ENCODE results near the gene MIGA2.
A peak's percentile ranks its signal among the peaks of the same experiment; 100 is the strongest.

Gene MIGA2

GRCh38 chr9:129074106-129074505 is 37.7 kb downstream of the MIGA2 start:
- DNase-seq (ENCODE audit: low spot score): no peak

DNA sequence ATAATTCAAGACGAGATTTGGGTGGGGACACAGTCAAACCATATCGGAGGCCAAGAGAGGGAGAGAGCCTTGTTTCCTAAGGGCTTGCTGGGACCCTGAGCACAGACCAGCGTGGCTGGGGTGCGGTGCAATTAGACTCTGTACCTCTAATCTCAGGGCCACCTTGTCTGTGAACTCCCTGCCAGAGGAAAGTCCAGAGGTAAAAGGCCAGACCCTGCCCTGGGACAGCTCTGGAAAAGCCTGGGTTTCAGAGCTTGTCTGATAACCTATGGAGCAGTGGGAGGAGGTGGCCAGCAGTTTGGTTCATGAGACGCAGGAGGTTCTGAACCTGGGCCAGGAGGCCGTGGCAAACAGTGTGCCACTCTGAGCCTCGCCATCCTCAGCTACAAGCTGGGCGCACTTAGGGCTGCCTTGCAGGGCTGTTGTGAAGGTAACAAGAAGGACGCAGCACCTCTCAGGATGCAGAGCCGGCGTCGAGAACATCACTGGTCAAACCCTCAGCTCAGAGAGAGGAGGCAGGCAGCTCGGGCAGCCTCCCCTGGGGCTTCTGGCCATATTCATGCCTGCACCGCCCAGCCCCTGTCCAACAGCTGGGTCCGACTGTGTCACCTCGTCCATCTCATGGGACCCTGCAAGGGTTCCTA is 39.7 kb downstream of the MIGA2 start:
- DNase-seq (ENCODE audit: low spot score): no peak

GRCh38 chr9:129076640-129077037 is 40.2 kb downstream of the MIGA2 start:
- DNase-seq (ENCODE audit: low spot score): no peak

GRCh38 chr9:129077236-129077635 is 40.8 kb downstream of the MIGA2 start:
- DNase-seq (ENCODE audit: low spot score): no peak

DNA sequence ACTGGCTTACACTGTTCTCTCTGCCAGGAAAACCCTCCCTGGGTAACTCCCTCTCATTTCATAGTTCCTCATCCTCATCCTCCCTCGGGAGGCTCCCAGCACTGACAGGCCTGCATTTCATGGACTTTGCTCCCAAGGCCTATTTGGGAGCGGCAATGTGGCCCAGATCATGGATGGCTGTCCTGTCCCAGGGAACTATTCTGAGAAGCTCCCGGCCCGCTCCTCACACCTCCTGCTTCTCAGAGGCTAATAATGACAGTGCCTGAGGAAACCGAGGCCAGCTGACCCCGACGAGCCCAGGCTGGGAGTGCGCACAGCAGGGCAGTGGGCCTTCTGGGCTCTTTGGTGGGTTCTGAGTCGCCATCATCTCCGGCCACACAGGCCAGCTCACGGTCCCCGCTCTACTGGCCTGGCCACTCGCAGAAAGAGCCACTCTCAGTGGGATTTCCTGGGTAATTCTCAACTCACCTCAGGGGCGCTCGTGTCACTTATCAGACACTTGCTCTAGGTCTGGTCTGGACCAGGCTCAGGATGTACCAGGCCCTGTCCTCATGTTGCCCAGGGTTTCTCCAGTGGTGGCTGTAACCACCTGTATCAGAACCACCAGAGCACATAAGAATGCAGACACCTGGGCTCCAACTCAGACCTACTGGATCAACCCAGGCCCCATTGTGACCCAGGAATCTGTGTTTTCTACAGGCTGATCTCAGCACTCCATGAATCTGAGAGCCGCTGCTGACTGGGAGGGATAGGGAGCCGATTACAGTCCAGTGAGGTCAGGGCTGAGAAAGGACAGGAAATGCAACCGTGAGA is 42.5 kb downstream of the MIGA2 start:
- DNase-seq (ENCODE audit: low spot score): no peak

GRCh38 chr9:129079829-129080228 is 43.4 kb downstream of the MIGA2 start:
- no peak for DNase-seq (ENCODE audit: low spot score)

DNA sequence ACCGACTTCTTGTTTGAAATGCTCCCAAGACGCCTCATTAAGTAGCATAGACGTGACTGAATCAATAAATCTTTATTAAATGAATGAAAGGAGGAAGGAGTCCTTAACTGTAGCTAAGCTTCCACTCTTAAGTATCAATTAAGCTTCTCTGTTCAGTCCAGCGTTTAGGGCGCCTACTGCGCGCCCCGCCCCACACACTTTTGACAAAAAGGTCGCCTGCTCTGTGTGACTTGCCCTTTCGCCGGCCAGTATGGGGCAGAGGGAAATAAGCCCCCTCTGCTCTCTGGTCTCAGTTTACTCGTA is 43.8 kb downstream of the MIGA2 start:
- no peak for DNase-seq (ENCODE audit: low spot score)

- peak; percentile 99 for DNase-seq (ENCODE audit: low spot score)
These were observed 44.4 kb downstream of the MIGA2 start, which contains the start of gene DOLPP1 for GRCh38 chr9:129080601-129081387. Gene DOLPP1 (plus strand): TSS chr9:129081111. CDS start chr9:129081132, 21 bp downstream.

GRCh38 chr9:129081388-129081904 is 45.0 kb downstream of the MIGA2 start:
- DNase-seq (ENCODE audit: low spot score): no peak

DNA sequence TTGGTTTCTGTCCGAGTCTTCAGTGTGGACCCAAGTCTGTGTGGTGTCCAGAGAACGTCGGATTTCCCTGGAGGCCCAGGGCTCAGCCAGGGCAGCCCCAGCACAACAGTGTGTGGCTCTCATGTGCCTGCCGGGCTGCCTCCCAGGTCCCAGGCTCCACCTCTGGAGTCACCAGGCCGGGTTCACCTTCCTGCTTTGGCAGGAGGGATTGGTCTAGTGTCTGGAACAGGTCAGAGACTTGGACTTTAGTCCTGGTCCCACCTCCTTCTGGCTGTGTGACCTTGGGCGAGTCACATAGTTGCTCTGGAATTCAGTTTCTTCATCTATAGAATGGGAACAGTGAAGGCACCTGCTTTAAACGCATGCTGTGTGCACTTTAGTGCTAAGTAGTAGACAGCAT is 47.7 kb downstream of the MIGA2 start:
- no peak for DNase-seq (ENCODE audit: low spot score)

DNA sequence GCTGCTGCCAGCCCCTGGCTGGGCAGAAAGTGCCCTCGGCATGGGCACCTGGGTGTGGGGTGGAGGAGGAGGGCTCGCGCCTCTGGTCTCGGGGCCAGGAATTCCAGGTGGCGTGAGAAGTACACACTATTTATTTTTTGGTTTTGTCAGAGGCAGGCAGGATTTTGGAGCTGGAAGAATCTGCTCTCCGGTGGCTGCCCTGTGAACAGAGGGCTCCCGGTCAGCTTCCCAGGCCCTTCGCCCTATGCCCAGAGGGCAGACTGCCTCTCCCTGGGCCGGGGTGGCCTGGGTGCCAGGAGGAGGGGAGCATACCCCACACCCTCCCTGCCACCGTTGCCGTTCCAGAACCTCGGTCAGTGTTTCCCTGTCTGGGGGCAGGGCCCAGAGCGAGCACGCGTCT is 52.8 kb downstream of the MIGA2 start:
- no peak for DNase-seq (ENCODE audit: low spot score)

- DNase-seq (ENCODE audit: low spot score): no peak
These were observed 57.4 kb downstream of the MIGA2 start for GRCh38 chr9:129093602-129094386.

- no peak for DNase-seq (ENCODE audit: low spot score)
These were observed 58.2 kb downstream of the MIGA2 start for GRCh38 chr9:129094387-129095169.

DNA sequence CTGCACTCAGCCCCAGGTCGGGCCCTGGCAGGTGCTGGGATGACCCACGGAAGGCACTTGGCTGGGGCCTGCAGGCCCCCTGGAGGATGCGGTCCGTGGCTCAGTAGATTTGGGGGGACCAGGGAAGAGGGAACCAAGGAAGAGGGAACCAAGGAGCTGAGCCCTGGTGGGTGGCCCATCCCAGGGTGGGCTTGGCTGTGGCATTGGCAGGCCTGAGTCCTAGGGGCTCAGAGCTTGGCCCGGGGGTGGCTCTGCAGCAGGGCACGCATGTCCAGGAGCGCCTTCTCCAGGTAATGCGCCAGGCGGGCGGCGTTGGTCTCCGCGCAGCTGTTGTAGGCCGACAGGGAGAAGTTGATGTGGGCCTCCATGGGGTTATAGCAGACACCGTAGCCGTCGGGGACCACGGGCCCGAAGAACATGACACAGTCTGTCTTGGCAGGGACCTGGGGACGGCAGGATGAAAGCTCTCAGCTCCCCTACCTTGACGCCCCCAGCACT is 58.8 kb downstream of the MIGA2 start:
- DNase-seq (ENCODE audit: low spot score): no peak

DNA sequence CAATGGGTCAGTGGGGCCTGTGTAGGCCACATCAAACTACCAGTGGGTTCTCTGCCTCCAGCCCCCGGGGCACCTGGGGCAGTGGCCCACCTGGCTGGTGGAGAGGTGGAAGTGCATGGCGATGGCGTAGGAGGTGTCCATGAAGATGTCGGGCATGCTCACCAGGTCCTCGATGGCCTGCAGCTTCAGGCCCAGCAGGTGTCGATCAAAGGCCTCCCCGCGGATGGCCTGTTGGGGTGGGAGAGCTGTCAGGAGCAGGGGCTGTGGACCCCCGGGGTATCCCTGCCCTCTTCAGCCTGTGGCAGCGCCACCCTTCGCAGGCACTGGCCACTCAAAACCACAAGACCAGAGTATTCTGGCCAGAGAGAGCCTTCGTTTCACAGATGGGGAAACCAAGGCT is 59.5 kb downstream of the MIGA2 start:
- no peak for DNase-seq (ENCODE audit: low spot score)

DNA sequence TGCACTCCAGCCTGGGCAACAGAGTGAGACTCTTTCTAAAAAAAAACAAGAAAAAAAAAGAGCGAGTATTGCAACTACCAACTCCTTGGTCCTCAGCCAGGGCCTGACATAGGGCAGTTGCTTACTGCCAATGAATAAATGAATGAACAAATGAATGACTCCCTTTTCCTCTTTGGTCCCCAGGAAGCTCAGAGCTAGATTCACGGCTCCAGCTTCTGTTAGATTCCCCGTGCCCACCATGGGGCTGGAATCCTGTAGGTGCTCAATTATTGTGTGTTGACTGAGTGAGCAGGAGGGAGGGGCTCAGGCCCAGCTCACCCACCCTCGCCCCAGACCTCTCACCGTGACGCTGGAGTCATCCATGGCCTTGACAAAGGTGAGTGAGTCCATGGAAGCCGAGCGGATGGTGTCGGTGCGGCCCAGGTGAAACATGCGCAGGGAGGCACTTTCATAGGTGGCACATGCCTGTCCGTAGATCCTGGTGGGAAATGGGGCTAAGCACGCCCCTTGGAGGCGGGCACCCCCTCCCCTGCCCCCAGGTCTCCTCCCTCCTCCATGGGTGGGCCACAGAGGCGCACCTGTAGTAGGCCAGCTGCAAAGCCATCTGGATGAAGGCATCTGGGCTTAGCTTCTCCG is 61.4 kb downstream of the MIGA2 start:
- DNase-seq (ENCODE audit: low spot score): no peak

GRCh38 chr9:129098328-129098727 is 61.9 kb downstream of the MIGA2 start:
- DNase-seq (ENCODE audit: low spot score): no peak

DNA sequence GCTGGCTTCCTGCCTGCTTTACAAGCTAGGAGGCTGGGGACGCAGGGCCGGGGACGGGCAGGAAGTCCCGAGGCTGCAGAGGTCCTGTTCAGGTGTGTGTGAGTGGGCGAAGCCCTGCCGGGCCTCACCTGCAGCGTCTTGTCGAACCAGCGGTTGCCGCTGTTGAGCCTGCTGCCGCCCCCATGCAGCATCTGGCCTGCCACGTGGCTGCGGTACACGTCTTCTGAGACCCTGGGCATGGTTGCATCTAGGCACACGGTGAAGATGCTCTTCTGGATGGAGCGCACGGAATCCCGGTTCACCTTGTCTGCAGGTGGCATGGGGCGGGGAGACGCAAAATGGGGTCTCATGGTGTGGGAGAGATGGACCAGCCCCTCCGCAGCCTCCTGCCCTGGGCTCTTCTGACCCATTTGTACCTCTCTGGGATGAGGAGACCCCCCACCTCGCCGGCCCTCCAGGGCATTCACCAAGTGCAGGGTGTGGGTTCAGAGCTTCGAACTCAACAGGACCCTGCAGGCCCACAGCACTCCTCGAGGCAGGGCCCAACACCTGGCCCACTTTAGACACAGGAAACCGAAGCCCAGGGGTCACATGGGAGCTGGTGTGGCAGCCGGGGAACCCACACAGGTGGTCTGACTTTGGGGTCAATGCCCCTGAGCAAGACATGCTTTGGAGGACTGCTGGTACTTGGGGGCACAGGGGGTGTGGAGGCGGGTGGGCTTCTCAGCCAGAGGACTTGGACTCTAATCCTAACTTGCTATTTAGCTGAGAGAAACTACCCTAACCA is 64.2 kb downstream of the MIGA2 start:
- no peak for DNase-seq (ENCODE audit: low spot score)

GRCh38 chr9:129101279-129101678 is 64.9 kb downstream of the MIGA2 start:
- DNase-seq (ENCODE audit: low spot score): no peak

DNA sequence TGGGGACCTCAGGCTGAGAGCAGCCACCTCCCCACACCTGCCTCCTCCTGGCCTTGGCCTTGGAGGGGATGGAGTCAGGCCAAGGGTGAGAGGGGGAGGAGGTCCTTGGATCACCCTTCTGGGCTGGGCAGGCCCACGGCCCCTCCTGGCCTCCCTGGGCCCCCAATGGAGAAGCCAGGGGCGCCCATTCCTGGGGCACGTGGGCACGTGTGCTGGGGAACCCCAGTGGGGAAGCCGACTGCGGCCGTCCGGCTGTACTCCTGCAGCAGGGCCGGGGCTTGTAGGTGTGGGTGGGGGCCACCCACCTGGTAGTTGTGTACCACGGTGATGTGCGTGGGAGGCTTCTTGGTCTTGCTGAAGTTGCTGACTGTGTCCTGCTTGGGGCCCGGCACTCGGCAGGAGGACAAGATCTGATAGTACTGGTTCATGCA is 65.7 kb downstream of the MIGA2 start:
- DNase-seq (ENCODE audit: low spot score): no peak
